MM.1S (cell line): ENCODE measurements around the gene CIZ1.

Experiments used
- CTCF ChIP-seq: fragments of 300-600 bp; sonication (generic); IDR thresholded peaks from 2 replicates; pipeline ENCODE4 v1.5.1; 2016; ENCODE audit warnings: antibody characterized with exemption, low read length, mixed read lengths
- EZH2 ChIP-seq: fragments of 300-600 bp; sonication (generic); optimal IDR thresholded peaks from 2 replicates; pipeline ENCODE3; 2017; ENCODE audit warnings: low read depth, mild to moderate bottlenecking, antibody characterized with exemption, low read length, mixed read lengths
- EZH2phosphoT487 ChIP-seq: fragments of 300-600 bp; sonication (generic); IDR thresholded peaks from 2 replicates; pipeline ENCODE4 v1.6.1; 2018; ENCODE audit warnings: antibody characterized with exemption, low read length

- TF ChIP-seq CTCF (peak; percentile 66), EZH2 (no peak), EZH2phosphoT487 (no peak)
Measured at GRCh38 chr9:128191406-128192046, at the start of gene CIZ1.
